ENCODE results near the gene NSRP1. TPM values are rescaled to one million over a fixed set of nuclear protein-coding genes. Genes with fewer than 3 reads are reported as not detected.

Gene NSRP1
- total and polyA plus RNA-seq, 2 of the 13 experiments (the other 11 are each of a cell fraction or from before 2014, with no cell fraction given), result 7.0 to 14.3 TPM

DNA sequence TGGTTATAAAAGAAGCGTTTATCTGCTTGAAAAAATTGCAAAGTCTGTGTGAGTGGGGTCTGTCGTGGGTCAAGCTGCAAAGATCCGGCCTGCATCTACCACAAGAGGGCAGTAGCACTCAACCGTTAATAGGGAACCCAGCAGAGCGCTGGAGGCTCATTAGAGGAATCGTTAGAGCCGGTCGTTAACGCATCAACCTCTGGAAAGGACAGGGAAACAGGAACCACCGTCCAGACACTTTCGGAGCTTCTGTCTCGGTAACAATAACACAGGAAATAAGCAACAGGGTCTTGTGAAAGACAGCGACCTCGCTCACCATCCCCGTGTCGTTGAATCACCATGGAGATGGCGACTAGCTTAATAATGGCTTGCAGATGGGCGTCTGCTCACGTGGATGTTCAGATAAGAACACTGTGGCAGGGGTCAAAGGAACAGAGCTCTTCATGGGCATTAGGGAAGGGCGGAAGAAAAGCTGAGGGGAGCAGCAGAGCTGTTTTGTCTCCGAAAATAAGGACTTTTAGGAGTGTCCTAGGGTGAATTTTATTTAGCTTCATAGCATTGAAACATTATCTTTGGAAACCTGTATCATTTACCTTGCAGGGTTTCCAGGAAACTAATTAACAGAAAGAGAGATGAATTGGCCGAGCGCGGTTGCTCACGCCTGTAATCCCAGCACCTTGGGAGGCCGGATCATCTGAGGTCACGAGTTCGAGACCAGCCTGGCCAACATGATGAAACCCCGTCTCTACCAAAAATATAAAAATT, 11.9 kb upstream of the NSRP1 start (continued):
- TF ChIP-seq, protein P1, sequence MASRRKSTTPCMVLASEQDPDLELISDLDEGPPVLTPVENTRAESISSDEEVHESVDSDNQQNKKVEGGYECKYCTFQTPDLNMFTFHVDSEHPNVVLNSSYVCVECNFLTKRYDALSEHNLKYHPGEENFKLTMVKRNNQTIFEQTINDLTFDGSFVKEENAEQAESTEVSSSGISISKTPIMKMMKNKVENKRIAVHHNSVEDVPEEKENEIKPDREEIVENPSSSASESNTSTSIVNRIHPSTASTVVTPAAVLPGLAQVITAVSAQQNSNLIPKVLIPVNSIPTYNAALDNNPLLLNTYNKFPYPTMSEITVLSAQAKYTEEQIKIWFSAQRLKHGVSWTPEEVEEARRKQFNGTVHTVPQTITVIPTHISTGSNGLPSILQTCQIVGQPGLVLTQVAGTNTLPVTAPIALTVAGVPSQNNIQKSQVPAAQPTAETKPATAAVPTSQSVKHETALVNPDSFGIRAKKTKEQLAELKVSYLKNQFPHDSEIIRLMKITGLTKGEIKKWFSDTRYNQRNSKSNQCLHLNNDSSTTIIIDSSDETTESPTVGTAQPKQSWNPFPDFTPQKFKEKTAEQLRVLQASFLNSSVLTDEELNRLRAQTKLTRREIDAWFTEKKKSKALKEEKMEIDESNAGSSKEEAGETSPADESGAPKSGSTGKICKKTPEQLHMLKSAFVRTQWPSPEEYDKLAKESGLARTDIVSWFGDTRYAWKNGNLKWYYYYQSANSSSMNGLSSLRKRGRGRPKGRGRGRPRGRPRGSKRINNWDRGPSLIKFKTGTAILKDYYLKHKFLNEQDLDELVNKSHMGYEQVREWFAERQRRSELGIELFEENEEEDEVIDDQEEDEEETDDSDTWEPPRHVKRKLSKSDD (CRISPR knock-in tag; IDR thresholded peaks at IDR 0.05; ENCODE audit: low read depth), result no peak
- TF ChIP-seq POLR2G (IDR thresholded peaks at IDR 0.05; ENCODE audit: low read depth, low read length) (no peak), KDM4B (CRISPR knock-in tag; IDR thresholded peaks at IDR 0.05) (no peak), KDM5B (CRISPR knock-in tag; IDR thresholded peaks at IDR 0.05; ENCODE audit: borderline replicate concordance) (peak; percentile 27; the same call in 1 of the 2 replicates), U2AF2 (IDR thresholded peaks at IDR 0.05; ENCODE audit: low read depth, low read length) (no peak), SALL2 (CRISPR knock-in tag; IDR thresholded peaks at IDR 0.05) (0 out of 2 replicates have a peak, but pooled peaks have one; percentile 67), ATF1 (CRISPR knock-in tag; IDR thresholded peaks at IDR 0.05) (no peak), REXO4 (CRISPR knock-in tag; IDR thresholded peaks at IDR 0.05; ENCODE audit: borderline replicate concordance) (no peak), ZSCAN21 (CRISPR knock-in tag; IDR thresholded peaks at IDR 0.05; ENCODE audit: borderline replicate concordance) (no peak), SOX6 (IDR thresholded peaks at IDR 0.05) (no peak), SOX6 (CRISPR knock-in tag; IDR thresholded peaks at IDR 0.05) (peak; percentile 94), CHCHD3 (CRISPR knock-in tag; IDR thresholded peaks at IDR 0.05) (no peak), ZNF224 (CRISPR knock-in tag; IDR thresholded peaks at IDR 0.05) (no peak)
- TF ChIP-seq, protein P2, sequence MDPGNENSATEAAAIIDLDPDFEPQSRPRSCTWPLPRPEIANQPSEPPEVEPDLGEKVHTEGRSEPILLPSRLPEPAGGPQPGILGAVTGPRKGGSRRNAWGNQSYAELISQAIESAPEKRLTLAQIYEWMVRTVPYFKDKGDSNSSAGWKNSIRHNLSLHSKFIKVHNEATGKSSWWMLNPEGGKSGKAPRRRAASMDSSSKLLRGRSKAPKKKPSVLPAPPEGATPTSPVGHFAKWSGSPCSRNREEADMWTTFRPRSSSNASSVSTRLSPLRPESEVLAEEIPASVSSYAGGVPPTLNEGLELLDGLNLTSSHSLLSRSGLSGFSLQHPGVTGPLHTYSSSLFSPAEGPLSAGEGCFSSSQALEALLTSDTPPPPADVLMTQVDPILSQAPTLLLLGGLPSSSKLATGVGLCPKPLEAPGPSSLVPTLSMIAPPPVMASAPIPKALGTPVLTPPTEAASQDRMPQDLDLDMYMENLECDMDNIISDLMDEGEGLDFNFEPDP (CRISPR knock-in tag; conservative IDR thresholded peaks at IDR 0.05), result no peak
- TF ChIP-seq, protein P3, sequence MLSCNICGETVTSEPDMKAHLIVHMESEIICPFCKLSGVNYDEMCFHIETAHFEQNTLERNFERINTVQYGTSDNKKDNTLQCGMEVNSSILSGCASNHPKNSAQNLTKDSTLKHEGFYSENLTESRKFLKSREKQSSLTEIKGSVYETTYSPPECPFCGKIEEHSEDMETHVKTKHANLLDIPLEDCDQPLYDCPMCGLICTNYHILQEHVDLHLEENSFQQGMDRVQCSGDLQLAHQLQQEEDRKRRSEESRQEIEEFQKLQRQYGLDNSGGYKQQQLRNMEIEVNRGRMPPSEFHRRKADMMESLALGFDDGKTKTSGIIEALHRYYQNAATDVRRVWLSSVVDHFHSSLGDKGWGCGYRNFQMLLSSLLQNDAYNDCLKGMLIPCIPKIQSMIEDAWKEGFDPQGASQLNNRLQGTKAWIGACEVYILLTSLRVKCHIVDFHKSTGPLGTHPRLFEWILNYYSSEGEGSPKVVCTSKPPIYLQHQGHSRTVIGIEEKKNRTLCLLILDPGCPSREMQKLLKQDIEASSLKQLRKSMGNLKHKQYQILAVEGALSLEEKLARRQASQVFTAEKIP (CRISPR knock-in tag; IDR thresholded peaks at IDR 0.05; ENCODE audit: borderline replicate concordance), result no peak
- TF ChIP-seq, protein P4, sequence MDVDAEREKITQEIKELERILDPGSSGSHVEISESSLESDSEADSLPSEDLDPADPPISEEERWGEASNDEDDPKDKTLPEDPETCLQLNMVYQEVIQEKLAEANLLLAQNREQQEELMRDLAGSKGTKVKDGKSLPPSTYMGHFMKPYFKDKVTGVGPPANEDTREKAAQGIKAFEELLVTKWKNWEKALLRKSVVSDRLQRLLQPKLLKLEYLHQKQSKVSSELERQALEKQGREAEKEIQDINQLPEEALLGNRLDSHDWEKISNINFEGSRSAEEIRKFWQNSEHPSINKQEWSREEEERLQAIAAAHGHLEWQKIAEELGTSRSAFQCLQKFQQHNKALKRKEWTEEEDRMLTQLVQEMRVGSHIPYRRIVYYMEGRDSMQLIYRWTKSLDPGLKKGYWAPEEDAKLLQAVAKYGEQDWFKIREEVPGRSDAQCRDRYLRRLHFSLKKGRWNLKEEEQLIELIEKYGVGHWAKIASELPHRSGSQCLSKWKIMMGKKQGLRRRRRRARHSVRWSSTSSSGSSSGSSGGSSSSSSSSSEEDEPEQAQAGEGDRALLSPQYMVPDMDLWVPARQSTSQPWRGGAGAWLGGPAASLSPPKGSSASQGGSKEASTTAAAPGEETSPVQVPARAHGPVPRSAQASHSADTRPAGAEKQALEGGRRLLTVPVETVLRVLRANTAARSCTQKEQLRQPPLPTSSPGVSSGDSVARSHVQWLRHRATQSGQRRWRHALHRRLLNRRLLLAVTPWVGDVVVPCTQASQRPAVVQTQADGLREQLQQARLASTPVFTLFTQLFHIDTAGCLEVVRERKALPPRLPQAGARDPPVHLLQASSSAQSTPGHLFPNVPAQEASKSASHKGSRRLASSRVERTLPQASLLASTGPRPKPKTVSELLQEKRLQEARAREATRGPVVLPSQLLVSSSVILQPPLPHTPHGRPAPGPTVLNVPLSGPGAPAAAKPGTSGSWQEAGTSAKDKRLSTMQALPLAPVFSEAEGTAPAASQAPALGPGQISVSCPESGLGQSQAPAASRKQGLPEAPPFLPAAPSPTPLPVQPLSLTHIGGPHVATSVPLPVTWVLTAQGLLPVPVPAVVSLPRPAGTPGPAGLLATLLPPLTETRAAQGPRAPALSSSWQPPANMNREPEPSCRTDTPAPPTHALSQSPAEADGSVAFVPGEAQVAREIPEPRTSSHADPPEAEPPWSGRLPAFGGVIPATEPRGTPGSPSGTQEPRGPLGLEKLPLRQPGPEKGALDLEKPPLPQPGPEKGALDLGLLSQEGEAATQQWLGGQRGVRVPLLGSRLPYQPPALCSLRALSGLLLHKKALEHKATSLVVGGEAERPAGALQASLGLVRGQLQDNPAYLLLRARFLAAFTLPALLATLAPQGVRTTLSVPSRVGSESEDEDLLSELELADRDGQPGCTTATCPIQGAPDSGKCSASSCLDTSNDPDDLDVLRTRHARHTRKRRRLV (CRISPR knock-in tag; IDR thresholded peaks at IDR 0.05), result no peak
- TF ChIP-seq, protein P5, sequence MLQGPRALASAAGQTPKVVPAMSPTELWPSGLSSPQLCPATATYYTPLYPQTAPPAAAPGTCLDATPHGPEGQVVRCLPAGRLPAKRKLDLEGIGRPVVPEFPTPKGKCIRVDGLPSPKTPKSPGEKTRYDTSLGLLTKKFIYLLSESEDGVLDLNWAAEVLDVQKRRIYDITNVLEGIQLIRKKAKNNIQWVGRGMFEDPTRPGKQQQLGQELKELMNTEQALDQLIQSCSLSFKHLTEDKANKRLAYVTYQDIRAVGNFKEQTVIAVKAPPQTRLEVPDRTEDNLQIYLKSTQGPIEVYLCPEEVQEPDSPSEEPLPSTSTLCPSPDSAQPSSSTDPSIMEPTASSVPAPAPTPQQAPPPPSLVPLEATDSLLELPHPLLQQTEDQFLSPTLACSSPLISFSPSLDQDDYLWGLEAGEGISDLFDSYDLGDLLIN (CRISPR knock-in tag; IDR thresholded peaks at IDR 0.05; ENCODE audit: borderline replicate concordance), result no peak

Measured in HepG2 (cell line).